K562 (cell line): ENCODE results near the gene SPEM2.

Experiments used
- EGR1 ChIP-seq: fragments of 450-650 bp; conservative IDR thresholded peaks from 2 replicates; pipeline ENCODE4 v1.6.1; 2017; ENCODE audit warnings: mild to moderate bottlenecking
- ESRRB ChIP-seq: fragments of 250-450 bp; sonication (Bioruptor Pico); IDR thresholded peaks from 2 replicates; pipeline ENCODE4 v1.5.0; 2020; ENCODE audit warnings: mild to moderate bottlenecking, moderate library complexity, borderline replicate concordance
- MAFF ChIP-seq: IDR thresholded peaks from 2 replicates; pipeline ENCODE4 v1.6.1; 2012; ENCODE audit warnings: low read length, improper control_type of control experiment
- NRF1 ChIP-seq, 2 experiments: fragments of 450-650 bp; IDR thresholded peaks in 1 of 2; conservative IDR thresholded peaks in 1 of 2; 2 replicates each; pipeline ENCODE4 v1.6.1; 2014; ENCODE audit warnings: mild to moderate bottlenecking in 2 of 2
- PHB2 ChIP-seq: fragments of 450-650 bp; IDR thresholded peaks from 2 replicates; pipeline ENCODE4 v1.6.1; 2017; ENCODE audit warnings: low read depth
- POLR2B ChIP-seq: fragments of 450-650 bp; IDR thresholded peaks from 2 replicates; pipeline ENCODE4 v1.6.1; 2018; ENCODE audit warnings: low read depth; ENCODE audit not compliant: partially characterized antibody
- TCF7 ChIP-seq: sonication (generic); IDR thresholded peaks from 2 replicates; pipeline ENCODE4 v1.6.1; 2016; ENCODE audit warnings: antibody characterized with exemption, borderline replicate concordance
- TFAM ChIP-seq: fragments of 250-450 bp; sonication (Bioruptor Pico); conservative IDR thresholded peaks from 2 replicates; pipeline ENCODE4 v1.5.0; 2021; ENCODE audit warnings: mild to moderate bottlenecking, moderate library complexity
- ZBTB7A ChIP-seq: IDR thresholded peaks from 2 replicates; pipeline ENCODE4 v1.6.1; 2011; ENCODE audit warnings: low read depth, mild to moderate bottlenecking, low read length, moderate library complexity, borderline replicate concordance; ENCODE audit not compliant: control insufficient read depth
- ZNF445 ChIP-seq: fragments of 250-450 bp; sonication (Bioruptor Pico); IDR thresholded peaks from 2 replicates; pipeline ENCODE4 v1.4.0; 2020; ENCODE audit warnings: low read depth, mild to moderate bottlenecking, moderate library complexity
- TF ChIP-seq, protein P1 (sequence below): fragments of 450-650 bp; formaldehyde crosslinking; IDR thresholded peaks from 2 replicates; pipeline ENCODE4 v1.4.0; 2022; ENCODE audit warnings: missing genetic modification characterization
- TF ChIP-seq, protein P2 (sequence below), 3 experiments: IDR thresholded peaks in 2 of 3; conservative IDR thresholded peaks in 1 of 3; 2 replicates each; pipeline ENCODE4 v1.5.1; 2011 to 2012; ENCODE audit warnings: low read length in 3 of 3, mild to moderate bottlenecking in 3 of 3, control low read depth in 2 of 3, improper control_type of control experiment in 1 of 3, inconsistent platforms in 1 of 3, low read depth in 1 of 3, mixed read lengths in 1 of 3, moderate library complexity in 1 of 3; ENCODE audit not compliant: insufficient read depth in 2 of 3
- TF ChIP-seq, protein P3 (sequence below), 3 experiments: fragments of 200-800 bp in 1 of 3; fragments of 250-450 bp in 1 of 3; fragments of 450-650 bp in 1 of 3; sonication (Bioruptor Pico) in 1 of 3; sonication (Bioruptor generic) in 1 of 3; formaldehyde crosslinking in 1 of 3; IDR thresholded peaks; 2 replicates each; pipeline versions ENCODE4 v1.6.1 to v1.8.0; 2016 to 2022; ENCODE audit warnings: mild to moderate bottlenecking in 2 of 3, missing genetic modification characterization in 2 of 3, missing compliant biosample characterization in 1 of 3, moderate library complexity in 1 of 3

DNA sequence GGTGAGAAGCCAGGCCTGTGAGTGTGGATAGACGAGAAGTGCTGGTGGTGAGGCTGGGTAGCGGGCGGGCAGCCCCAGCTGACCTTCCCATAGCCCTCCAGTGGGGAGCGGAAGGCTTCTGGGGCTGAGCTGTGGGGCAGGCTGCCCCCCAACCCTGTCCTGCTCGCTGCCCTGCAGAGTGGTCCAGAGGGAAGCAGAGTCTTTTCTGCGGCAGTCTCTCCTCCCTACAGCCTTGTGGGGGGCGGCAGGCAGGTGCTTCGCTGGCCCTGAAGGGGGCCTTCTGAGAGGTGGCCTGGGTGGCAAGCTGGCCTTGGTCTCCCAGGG is 14.0 kb upstream of the SPEM2 start:
- TF ChIP-seq, protein P1, sequence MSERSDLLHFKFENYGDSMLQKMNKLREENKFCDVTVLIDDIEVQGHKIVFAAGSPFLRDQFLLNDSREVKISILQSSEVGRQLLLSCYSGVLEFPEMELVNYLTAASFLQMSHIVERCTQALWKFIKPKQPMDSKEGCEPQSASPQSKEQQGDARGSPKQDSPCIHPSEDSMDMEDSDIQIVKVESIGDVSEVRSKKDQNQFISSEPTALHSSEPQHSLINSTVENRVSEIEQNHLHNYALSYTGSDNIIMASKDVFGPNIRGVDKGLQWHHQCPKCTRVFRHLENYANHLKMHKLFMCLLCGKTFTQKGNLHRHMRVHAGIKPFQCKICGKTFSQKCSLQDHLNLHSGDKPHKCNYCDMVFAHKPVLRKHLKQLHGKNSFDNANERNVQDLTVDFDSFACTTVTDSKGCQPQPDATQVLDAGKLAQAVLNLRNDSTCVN (CRISPR knock-in tag): no peak
- TF ChIP-seq PHB2: no peak
- TF ChIP-seq EGR1: no peak
- TF ChIP-seq, protein P2, sequence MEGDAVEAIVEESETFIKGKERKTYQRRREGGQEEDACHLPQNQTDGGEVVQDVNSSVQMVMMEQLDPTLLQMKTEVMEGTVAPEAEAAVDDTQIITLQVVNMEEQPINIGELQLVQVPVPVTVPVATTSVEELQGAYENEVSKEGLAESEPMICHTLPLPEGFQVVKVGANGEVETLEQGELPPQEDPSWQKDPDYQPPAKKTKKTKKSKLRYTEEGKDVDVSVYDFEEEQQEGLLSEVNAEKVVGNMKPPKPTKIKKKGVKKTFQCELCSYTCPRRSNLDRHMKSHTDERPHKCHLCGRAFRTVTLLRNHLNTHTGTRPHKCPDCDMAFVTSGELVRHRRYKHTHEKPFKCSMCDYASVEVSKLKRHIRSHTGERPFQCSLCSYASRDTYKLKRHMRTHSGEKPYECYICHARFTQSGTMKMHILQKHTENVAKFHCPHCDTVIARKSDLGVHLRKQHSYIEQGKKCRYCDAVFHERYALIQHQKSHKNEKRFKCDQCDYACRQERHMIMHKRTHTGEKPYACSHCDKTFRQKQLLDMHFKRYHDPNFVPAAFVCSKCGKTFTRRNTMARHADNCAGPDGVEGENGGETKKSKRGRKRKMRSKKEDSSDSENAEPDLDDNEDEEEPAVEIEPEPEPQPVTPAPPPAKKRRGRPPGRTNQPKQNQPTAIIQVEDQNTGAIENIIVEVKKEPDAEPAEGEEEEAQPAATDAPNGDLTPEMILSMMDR (IDR thresholded peaks at IDR 0.05 in 2 of 3, conservative IDR thresholded peaks at IDR 0.05 in 1 of 3; ENCODE audit: insufficient read depth in 2 of 3, low read depth in 1 of 3, low read length in 3 of 3): no peak
- no peak for TF ChIP-seq MAFF
- no peak for TF ChIP-seq NRF1 (conservative IDR thresholded peaks at IDR 0.05 in 1 of 2, IDR thresholded peaks at IDR 0.05 in 1 of 2)
- TF ChIP-seq, protein P3, sequence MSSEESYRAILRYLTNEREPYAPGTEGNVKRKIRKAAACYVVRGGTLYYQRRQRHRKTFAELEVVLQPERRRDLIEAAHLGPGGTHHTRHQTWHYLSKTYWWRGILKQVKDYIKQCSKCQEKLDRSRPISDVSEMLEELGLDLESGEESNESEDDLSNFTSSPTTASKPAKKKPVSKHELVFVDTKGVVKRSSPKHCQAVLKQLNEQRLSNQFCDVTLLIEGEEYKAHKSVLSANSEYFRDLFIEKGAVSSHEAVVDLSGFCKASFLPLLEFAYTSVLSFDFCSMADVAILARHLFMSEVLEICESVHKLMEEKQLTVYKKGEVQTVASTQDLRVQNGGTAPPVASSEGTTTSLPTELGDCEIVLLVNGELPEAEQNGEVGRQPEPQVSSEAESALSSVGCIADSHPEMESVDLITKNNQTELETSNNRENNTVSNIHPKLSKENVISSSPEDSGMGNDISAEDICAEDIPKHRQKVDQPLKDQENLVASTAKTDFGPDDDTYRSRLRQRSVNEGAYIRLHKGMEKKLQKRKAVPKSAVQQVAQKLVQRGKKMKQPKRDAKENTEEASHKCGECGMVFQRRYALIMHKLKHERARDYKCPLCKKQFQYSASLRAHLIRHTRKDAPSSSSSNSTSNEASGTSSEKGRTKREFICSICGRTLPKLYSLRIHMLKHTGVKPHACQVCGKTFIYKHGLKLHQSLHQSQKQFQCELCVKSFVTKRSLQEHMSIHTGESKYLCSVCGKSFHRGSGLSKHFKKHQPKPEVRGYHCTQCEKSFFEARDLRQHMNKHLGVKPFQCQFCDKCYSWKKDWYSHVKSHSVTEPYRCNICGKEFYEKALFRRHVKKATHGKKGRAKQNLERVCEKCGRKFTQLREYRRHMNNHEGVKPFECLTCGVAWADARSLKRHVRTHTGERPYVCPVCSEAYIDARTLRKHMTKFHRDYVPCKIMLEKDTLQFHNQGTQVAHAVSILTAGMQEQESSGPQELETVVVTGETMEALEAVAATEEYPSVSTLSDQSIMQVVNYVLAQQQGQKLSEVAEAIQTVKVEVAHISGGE (CRISPR knock-in tag; IDR thresholded peaks at IDR 0.05): no peak
- TF ChIP-seq ZNF445 (CRISPR knock-in tag): no peak
- no peak for TF ChIP-seq TFAM (CRISPR knock-in tag)
- TF ChIP-seq ESRRB (CRISPR knock-in tag): no peak
- no peak for TF ChIP-seq ZBTB7A
- no peak for TF ChIP-seq TCF7
- TF ChIP-seq POLR2B: no peak
